H1 (cell line): Measurements from ENCODE around the gene APH1A. TPM values are rescaled to one million over a fixed set of nuclear protein-coding genes. Genes with fewer than 3 reads are reported as not detected.
A peak's percentile ranks its signal among the peaks of the same experiment; 100 is the strongest.

Source experiments
- ASH2L ChIP-seq: fragments of 200-600, 300-600 bp; sonication (generic); IDR thresholded peaks from one replicate; pipeline ENCODE4 v1.7.1; 2017; ENCODE audit warnings: low read length
- BACH1 ChIP-seq: IDR thresholded peaks from 2 replicates; pipeline ENCODE4 v1.6.1; 2012; ENCODE audit warnings: low read length, improper control_type of control experiment
- BCL11A ChIP-seq, 2 experiments: IDR thresholded peaks; one replicate each; pipeline ENCODE4 v1.6.1; 2011; ENCODE audit warnings: low read depth in 2 of 2, low read length in 2 of 2, mild to moderate bottlenecking in 2 of 2
- BRCA1 ChIP-seq: IDR thresholded peaks from 2 replicates; pipeline ENCODE4 v1.6.1; 2012; ENCODE audit warnings: low read depth, low read length, improper control_type of control experiment
- CEBPB ChIP-seq: IDR thresholded peaks from 2 replicates; pipeline ENCODE4 v1.6.1; 2012; ENCODE audit warnings: low read depth, low read length
- CREB1 ChIP-seq: IDR thresholded peaks from 2 replicates; pipeline ENCODE4 v1.6.1; 2012; ENCODE audit warnings: inconsistent platforms
- CTBP2 ChIP-seq: IDR thresholded peaks from 2 replicates; pipeline ENCODE4 v1.7.0; 2011; ENCODE audit warnings: borderline replicate concordance, mild to moderate bottlenecking, moderate library complexity, mixed read lengths, low read length; ENCODE audit not compliant: insufficient read depth, insufficient read length
- EP300 ChIP-seq, 2 experiments: IDR thresholded peaks; 1 replicate in 1 of 2; 2 replicates in 1 of 2; pipeline ENCODE4 v1.6.1; 2011 to 2012; ENCODE audit warnings: low read depth in 2 of 2, low read length in 2 of 2, mild to moderate bottlenecking in 2 of 2, borderline replicate concordance in 1 of 2, inconsistent platforms in 1 of 2, moderate library complexity in 1 of 2
- GTF2F1 ChIP-seq: IDR thresholded peaks from 2 replicates; pipeline ENCODE4 v1.6.1; 2012; ENCODE audit warnings: low read depth, low read length, improper control_type of control experiment, borderline replicate concordance
- POLR2A ChIP-seq, 2 experiments: IDR thresholded peaks; 1 replicate in 1 of 2; 2 replicates in 1 of 2; pipeline ENCODE4 v1.6.1; 2011; ENCODE audit warnings: low read depth in 2 of 2, low read length in 2 of 2, mild to moderate bottlenecking in 2 of 2; ENCODE audit errors: control extremely low read depth in 1 of 2
- RFX5 ChIP-seq: IDR thresholded peaks from 2 replicates; pipeline ENCODE4 v1.6.1; 2011; ENCODE audit warnings: low read depth, low read length, improper control_type of control experiment, borderline replicate concordance
- SIRT6 ChIP-seq: IDR thresholded peaks from one replicate; pipeline ENCODE4 v1.7.1; 2012; ENCODE audit warnings: low read length, inconsistent platforms
- SRF ChIP-seq: IDR thresholded peaks from 2 replicates; pipeline ENCODE4 v1.6.1; 2011; ENCODE audit warnings: mild to moderate bottlenecking, low read depth, low read length, moderate library complexity
- SUZ12 ChIP-seq: fragments of 200-600 bp; sonication (generic); IDR thresholded peaks from 2 replicates; pipeline ENCODE4 v1.6.1; 2012; ENCODE audit warnings: mild to moderate bottlenecking, inconsistent platforms, low read length, moderate library complexity, mixed read lengths
- TBP ChIP-seq: IDR thresholded peaks from 2 replicates; pipeline ENCODE4 v1.6.1; 2011; ENCODE audit warnings: low read depth, low read length, improper control_type of control experiment
- TEAD4 ChIP-seq: IDR thresholded peaks from 2 replicates; pipeline ENCODE4 v1.6.1; 2012; ENCODE audit warnings: low read depth, low read length, inconsistent platforms, mixed read lengths
- polyA plus RNA-seq, 7 experiments: library from polyadenylated mRNA; depleted of rRNA in 3 of 7; stranded (reverse) in 5 of 7; unstranded in 2 of 7; fragments of >200 nt in 5 of 7; fragments of 200-250 nt in 2 of 7; gene quantifications; 1 replicate in 5 of 7; 2 replicates in 1 of 7; 4 replicates in 1 of 7; pipeline versions ENCODE4 v1.2.1 to v1.2.3, GENCODE V29; 2011 to 2013; ENCODE audit warnings: missing spikeins in 2 of 7, mixed read lengths in 2 of 7
- total RNA-seq: library from RNA; stranded (reverse); fragmentation: NEBNext Ultra II Directional; extraction: Animal tissue kit (Norgen Biotek cat#: 25700); gene quantifications from 2 replicates; pipeline ENCODE4 v1.2.1, GENCODE V29; 2021
- TF ChIP-seq, protein P1 (sequence below): IDR thresholded peaks from 2 replicates; pipeline ENCODE4 v1.6.1; 2011; ENCODE audit warnings: low read length, improper control_type of control experiment
- TF ChIP-seq, protein P2 (sequence below), 3 experiments: IDR thresholded peaks; 1 replicate in 2 of 3; 2 replicates in 1 of 3; pipeline versions ENCODE4 v1.5.1 to v1.6.1; 2011; ENCODE audit warnings: low read length in 3 of 3, mild to moderate bottlenecking in 3 of 3, inconsistent platforms in 2 of 3, low read depth in 1 of 3, moderate library complexity in 1 of 3; ENCODE audit not compliant: insufficient read depth in 1 of 3; ENCODE audit errors: control extremely low read depth in 1 of 3
- TF ChIP-seq, protein P3 (sequence below): IDR thresholded peaks from 2 replicates; pipeline ENCODE4 v1.6.1; 2012; ENCODE audit warnings: inconsistent platforms
- TF ChIP-seq, protein P4 (sequence below): IDR thresholded peaks from 2 replicates; pipeline ENCODE4 v1.6.1; 2011; ENCODE audit warnings: low read depth, mild to moderate bottlenecking, low read length; ENCODE audit not compliant: insufficient read depth

APH1A gene
- total and polyA plus RNA-seq, 2 of the 8 experiments (the other 6 are each of a cell fraction or from before 2014, with no cell fraction given): 111 to 183 TPM

DNA sequence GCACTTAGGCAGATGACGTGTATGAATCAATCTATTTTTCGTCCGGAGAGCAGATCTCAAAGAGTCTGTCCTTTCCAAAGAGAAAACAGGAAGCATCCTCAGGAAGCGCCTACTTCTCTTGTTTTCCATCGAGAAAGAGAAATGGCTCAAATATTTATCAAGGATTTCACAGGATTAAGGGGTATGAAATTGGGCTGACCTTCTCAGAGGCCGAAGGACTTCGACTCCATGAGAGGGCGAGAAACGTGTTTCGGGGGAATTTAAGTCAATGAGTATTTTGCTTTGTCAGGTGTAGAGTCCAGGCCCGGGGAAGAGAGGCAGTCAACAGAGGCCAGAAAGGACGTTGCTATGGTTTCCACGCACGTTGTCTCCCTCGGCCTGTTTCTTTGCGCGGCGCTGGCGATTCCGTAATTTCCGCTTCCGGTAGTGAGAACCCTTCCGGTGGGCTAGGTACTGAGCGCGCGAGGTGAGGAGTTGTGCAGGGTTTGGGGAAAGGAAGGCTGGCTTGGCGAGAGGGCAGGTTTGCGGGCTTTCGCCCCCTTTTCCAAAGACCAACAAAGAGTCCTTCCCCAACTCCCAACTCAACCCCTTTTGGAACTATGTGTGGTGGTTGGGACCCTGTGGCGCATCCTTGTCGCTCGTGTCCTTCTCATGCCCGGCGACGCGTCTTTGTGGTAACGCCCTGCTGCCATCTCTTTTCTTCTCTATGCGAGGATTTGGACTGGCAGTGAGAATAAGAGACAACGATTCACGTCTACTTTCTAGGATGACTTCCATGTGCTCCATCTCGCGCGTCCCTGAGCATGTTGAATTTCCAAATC, 24.8 kb upstream of the APH1A start, which contains the start of gene MRPS21 (continued):
- peak; percentile 32; the same call in 1 of the 2 replicates for TF ChIP-seq SRF
- TF ChIP-seq, protein P1, sequence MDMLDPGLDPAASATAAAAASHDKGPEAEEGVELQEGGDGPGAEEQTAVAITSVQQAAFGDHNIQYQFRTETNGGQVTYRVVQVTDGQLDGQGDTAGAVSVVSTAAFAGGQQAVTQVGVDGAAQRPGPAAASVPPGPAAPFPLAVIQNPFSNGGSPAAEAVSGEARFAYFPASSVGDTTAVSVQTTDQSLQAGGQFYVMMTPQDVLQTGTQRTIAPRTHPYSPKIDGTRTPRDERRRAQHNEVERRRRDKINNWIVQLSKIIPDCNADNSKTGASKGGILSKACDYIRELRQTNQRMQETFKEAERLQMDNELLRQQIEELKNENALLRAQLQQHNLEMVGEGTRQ: 0 out of 2 replicates have a peak, but pooled peaks have one; percentile 1
- TF ChIP-seq, protein P2, sequence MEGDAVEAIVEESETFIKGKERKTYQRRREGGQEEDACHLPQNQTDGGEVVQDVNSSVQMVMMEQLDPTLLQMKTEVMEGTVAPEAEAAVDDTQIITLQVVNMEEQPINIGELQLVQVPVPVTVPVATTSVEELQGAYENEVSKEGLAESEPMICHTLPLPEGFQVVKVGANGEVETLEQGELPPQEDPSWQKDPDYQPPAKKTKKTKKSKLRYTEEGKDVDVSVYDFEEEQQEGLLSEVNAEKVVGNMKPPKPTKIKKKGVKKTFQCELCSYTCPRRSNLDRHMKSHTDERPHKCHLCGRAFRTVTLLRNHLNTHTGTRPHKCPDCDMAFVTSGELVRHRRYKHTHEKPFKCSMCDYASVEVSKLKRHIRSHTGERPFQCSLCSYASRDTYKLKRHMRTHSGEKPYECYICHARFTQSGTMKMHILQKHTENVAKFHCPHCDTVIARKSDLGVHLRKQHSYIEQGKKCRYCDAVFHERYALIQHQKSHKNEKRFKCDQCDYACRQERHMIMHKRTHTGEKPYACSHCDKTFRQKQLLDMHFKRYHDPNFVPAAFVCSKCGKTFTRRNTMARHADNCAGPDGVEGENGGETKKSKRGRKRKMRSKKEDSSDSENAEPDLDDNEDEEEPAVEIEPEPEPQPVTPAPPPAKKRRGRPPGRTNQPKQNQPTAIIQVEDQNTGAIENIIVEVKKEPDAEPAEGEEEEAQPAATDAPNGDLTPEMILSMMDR (IDR thresholded peaks at IDR 0.05; ENCODE audit: control extremely low read depth in 1 of 3, insufficient read depth in 1 of 3, low read depth in 1 of 3, low read length in 3 of 3): no peak
- no peak for TF ChIP-seq SIRT6
- TF ChIP-seq ASH2L: peak; percentile 86
- TF ChIP-seq TEAD4: no peak
- no peak for TF ChIP-seq SUZ12
- TF ChIP-seq EP300 (IDR thresholded peaks at IDR 0.05; ENCODE audit: borderline replicate concordance in 1 of 2, low read depth in 2 of 2, low read length in 2 of 2): no peak; a peak in 1 of 3 replicates
- no peak for TF ChIP-seq BRCA1
- peak; percentile 36 for TF ChIP-seq BACH1
- TF ChIP-seq RFX5: no peak
- TF ChIP-seq CEBPB: no peak
- TF ChIP-seq, protein P3, sequence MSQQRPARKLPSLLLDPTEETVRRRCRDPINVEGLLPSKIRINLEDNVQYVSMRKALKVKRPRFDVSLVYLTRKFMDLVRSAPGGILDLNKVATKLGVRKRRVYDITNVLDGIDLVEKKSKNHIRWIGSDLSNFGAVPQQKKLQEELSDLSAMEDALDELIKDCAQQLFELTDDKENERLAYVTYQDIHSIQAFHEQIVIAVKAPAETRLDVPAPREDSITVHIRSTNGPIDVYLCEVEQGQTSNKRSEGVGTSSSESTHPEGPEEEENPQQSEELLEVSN: peak; percentile 41; the same call in 1 of the 2 replicates
- TF ChIP-seq POLR2A (IDR thresholded peaks at IDR 0.05; ENCODE audit: control extremely low read depth in 1 of 2, low read depth in 2 of 2, low read length in 2 of 2): peak; percentile 92 to 99
- no peak for TF ChIP-seq CTBP2
- no peak for TF ChIP-seq GTF2F1
- no peak for TF ChIP-seq BCL11A (IDR thresholded peaks at IDR 0.05; ENCODE audit: low read depth in 2 of 2, low read length in 2 of 2)
- TF ChIP-seq TBP: peak; percentile 85
- TF ChIP-seq, protein P4, sequence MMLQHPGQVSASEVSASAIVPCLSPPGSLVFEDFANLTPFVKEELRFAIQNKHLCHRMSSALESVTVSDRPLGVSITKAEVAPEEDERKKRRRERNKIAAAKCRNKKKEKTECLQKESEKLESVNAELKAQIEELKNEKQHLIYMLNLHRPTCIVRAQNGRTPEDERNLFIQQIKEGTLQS: no peak
- TF ChIP-seq CREB1: peak; percentile 94
